DND-41 (cell line): Measurements from ENCODE around the gene MFF.

ENCODE experiments used
- ATAC-seq: fragments of 200-7000 bp; cut with Tn5 transposase; 3 replicates; pipeline ENCODE4 v1.9.1; 2021; ENCODE audit warnings: low read depth; ENCODE audit not compliant: insufficient read depth
- DNase-seq: peaks from one replicate; pipeline ENCODE4 v3.0.0-alpha.2; 2020
- H2AFZ ChIP-seq: 2 replicates; pipeline ENCODE4 v1.6.0; 2012; ENCODE audit warnings: low read depth, low read length
- H3K27ac ChIP-seq: 2 replicates; pipeline ENCODE4 v1.5.1; 2012; ENCODE audit warnings: low read length, inconsistent platforms
- H3K27me3 ChIP-seq: fragments of 200-600 bp; sonication (generic); 2 replicates; pipeline ENCODE4 v1.6.0; 2012; ENCODE audit warnings: low read length, mild to moderate bottlenecking, inconsistent platforms; ENCODE audit not compliant: insufficient read depth, poor library complexity
- H3K36me3 ChIP-seq: 2 replicates; pipeline ENCODE4 v1.5.1; 2012; ENCODE audit warnings: low read length, inconsistent platforms; ENCODE audit not compliant: insufficient read depth
- H3K4me1 ChIP-seq: 2 replicates; pipeline ENCODE4 v1.5.1; 2012; ENCODE audit warnings: mild to moderate bottlenecking, low read length; ENCODE audit not compliant: insufficient read depth
- H3K4me2 ChIP-seq: 2 replicates; pipeline ENCODE4 v1.6.0; 2012; ENCODE audit warnings: mild to moderate bottlenecking, moderate library complexity, low read length, inconsistent platforms; ENCODE audit not compliant: insufficient read depth
- H3K4me3 ChIP-seq, 2 experiments: fragments of 200-600 bp in 1 of 2; shearing (Covaris generic) in 1 of 2; 2 replicates each; pipeline ENCODE4 v1.5.1; 2012 to 2016; ENCODE audit warnings: inconsistent platforms in 2 of 2, low read length in 2 of 2, mild to moderate bottlenecking in 2 of 2, low read depth in 1 of 2, moderate library complexity in 1 of 2
- H3K79me2 ChIP-seq: 2 replicates; pipeline ENCODE4 v1.6.0; 2012; ENCODE audit warnings: low read length, inconsistent platforms; ENCODE audit not compliant: insufficient read depth
- H3K9ac ChIP-seq: 2 replicates; pipeline ENCODE4 v1.6.0; 2012; ENCODE audit warnings: low read depth, mild to moderate bottlenecking, inconsistent platforms, low read length, moderate library complexity
- H3K9me3 ChIP-seq: 2 replicates; pipeline ENCODE4 v1.5.1; 2012; ENCODE audit warnings: low read length, moderate library complexity, mild to moderate bottlenecking, inconsistent platforms; ENCODE audit not compliant: insufficient read depth, severe bottlenecking
- H4K20me1 ChIP-seq: 2 replicates; pipeline ENCODE4 v1.6.0; 2012; ENCODE audit warnings: low read length; ENCODE audit not compliant: insufficient read depth
- EZH2 ChIP-seq: IDR thresholded peaks from 3 replicates; pipeline ENCODE4 v1.6.1; 2012; ENCODE audit warnings: borderline replicate concordance, low read depth, mild to moderate bottlenecking, moderate library complexity, low read length, inconsistent platforms; ENCODE audit not compliant: severe bottlenecking
- TF ChIP-seq, protein P1 (sequence below): IDR thresholded peaks from 2 replicates; pipeline ENCODE4 v1.5.1; 2012; ENCODE audit warnings: borderline replicate concordance, low read length, moderate library complexity, mild to moderate bottlenecking; ENCODE audit not compliant: poor library complexity, severe bottlenecking; ENCODE audit errors: extremely low read depth

Gene MFF

DNA sequence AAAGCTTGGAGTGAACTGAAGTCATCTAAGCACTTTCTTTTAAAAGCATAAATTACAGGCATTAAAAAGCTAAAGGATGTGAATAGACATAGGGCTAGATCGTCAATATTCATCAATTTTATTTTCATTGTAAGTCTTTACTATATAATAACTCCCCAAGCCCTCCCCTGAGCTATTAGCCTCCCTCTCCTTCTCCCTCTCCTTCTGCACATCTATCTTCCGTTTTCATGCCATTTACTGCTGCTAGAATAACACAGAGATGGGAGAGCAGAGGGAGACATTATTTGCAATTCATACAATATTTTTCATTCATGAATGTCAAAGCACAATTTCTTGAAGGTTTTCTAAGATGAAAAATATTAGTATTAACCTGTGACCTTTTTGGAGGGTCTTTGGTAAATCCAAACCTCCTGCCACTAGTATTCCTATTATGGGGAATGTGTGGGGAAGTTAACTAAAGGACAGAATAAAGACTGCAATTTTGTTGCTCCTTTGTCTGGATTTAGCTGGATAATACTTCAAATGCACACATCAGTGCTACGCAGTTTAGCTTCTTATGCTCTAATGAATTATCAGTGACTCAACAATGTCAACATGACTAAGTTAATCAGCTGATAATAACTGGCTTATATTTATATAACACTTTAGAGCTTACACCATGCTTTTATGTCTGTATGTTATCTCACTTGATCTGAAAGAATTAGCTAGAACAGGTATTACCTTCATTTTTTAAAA lies 28.2 kb upstream of the MFF start:
- Histone ChIP-seq H4K20me1 (no peaks in the 10 kb centered on the region), H3K36me3 (no peaks in the 10 kb centered on the region), H3K79me2 (no peaks in the 10 kb centered on the region), H3K4me3 (no peak overlapping the region), H3K27ac (no peak overlapping the region), H3K27me3 (no peaks in the 10 kb centered on the region), H2AFZ (no peak overlapping the region), H3K9me3 (no peaks in the 10 kb centered on the region), H3K4me2 (no peak overlapping the region), H3K4me1 (peaks cover 4% of the 10 kb centered on the region; the same call in 1 of the 2 replicates), H3K9ac (no peak overlapping the region)
- TF ChIP-seq, protein P1, sequence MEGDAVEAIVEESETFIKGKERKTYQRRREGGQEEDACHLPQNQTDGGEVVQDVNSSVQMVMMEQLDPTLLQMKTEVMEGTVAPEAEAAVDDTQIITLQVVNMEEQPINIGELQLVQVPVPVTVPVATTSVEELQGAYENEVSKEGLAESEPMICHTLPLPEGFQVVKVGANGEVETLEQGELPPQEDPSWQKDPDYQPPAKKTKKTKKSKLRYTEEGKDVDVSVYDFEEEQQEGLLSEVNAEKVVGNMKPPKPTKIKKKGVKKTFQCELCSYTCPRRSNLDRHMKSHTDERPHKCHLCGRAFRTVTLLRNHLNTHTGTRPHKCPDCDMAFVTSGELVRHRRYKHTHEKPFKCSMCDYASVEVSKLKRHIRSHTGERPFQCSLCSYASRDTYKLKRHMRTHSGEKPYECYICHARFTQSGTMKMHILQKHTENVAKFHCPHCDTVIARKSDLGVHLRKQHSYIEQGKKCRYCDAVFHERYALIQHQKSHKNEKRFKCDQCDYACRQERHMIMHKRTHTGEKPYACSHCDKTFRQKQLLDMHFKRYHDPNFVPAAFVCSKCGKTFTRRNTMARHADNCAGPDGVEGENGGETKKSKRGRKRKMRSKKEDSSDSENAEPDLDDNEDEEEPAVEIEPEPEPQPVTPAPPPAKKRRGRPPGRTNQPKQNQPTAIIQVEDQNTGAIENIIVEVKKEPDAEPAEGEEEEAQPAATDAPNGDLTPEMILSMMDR: no peak
- no peak for TF ChIP-seq EZH2
- no peak for DNase-seq
- ATAC-seq: no peak

DNA sequence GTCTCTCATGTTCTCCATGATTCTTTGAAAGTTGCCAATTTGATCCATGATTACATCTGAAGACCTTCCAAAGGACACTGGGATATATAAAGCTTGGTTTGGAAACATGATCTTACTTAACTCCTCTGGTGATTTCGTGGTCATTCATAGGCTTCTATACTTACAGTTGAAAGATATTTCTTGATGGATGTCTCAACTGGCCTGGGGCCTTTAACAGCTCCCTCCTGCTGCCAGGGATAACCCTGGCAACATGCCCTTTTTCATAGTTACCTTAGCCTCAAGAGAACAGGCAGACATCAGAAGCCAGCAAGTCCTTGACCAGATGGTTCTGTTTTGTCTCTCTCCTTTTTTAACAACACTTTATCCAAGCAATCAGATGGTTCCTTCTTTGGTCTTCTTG lies 23.5 kb upstream of the MFF start:
- H3K36me3 ChIP-seq: no peaks in the 10 kb centered on the region
- H2AFZ ChIP-seq: no peak overlapping the region
- no peak for ATAC-seq
- H4K20me1 ChIP-seq: no peaks in the 10 kb centered on the region
- H3K79me2 ChIP-seq: no peaks in the 10 kb centered on the region
- TF ChIP-seq, protein P1: no peak
- no peak for TF ChIP-seq EZH2
- no peaks in the 10 kb centered on the region for H3K27me3 ChIP-seq
- no peak overlapping the region for H3K4me2 ChIP-seq
- H3K27ac ChIP-seq: no peak overlapping the region
- no peaks in the 10 kb centered on the region for H3K4me1 ChIP-seq
- H3K9me3 ChIP-seq: no peaks in the 10 kb centered on the region
- DNase-seq: no peak
- no peak overlapping the region for H3K9ac ChIP-seq
- H3K4me3 ChIP-seq: no peak overlapping the region

DNA sequence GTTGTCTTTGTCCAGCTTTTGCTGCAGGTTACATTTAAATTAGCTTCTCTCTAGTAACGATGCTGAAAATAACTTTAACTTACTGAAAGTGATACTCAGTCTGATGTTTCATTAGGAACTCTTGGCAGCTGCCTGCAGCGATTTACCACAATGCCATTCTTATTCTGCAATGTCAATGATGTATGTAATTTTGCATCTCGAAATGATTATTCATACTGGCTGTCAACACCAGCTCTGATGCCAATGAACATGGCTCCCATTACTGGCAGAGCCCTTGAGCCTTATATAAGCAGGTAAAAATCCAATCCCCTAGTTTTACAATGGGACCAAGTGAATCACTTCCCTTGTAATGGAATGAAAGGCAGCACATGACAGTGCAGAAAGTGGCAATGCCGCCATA lies 16.3 kb upstream of the MFF start:
- DNase-seq (no peak), ATAC-seq (no peak)
- Histone ChIP-seq H3K27ac (no peak overlapping the region), H3K27me3 (no peaks in the 10 kb centered on the region), H2AFZ (no peak overlapping the region), H3K9me3 (no peaks in the 10 kb centered on the region), H3K36me3 (no peaks in the 10 kb centered on the region), H3K4me2 (no peak overlapping the region), H3K4me1 (no peaks in the 10 kb centered on the region), H3K9ac (no peak overlapping the region), H3K4me3 (no peak overlapping the region), H4K20me1 (no peaks in the 10 kb centered on the region), H3K79me2 (no peaks in the 10 kb centered on the region)
- no peak for TF ChIP-seq EZH2
- TF ChIP-seq, protein P1: no peak

DNA sequence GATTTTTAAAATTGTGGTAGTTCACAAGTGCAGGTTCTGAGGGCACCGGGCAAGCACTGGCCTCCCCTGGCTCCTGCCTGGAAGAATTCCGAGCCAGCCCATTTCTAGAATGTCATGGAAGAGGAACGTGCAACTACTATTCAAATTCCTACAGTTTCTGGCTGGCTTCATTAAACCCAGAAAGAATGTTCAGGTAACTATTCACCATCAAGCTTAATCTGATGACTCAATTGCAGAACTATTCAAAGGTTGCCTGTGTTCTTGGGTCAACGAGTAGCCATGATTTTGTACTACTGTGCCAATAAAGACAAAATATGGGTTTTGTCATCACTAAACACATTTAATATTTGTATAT lies 14.3 kb upstream of the MFF start:
- ATAC-seq (no peak), DNase-seq (no peak)
- H3K27ac ChIP-seq: no peak overlapping the region
- H3K4me3 ChIP-seq: no peak overlapping the region
- H3K9ac ChIP-seq: no peak overlapping the region
- H3K79me2 ChIP-seq: no peaks in the 10 kb centered on the region
- H3K27me3 ChIP-seq: no peaks in the 10 kb centered on the region
- H3K9me3 ChIP-seq: no peaks in the 10 kb centered on the region
- no peaks in the 10 kb centered on the region for H4K20me1 ChIP-seq
- H3K36me3 ChIP-seq: no peaks in the 10 kb centered on the region
- no peak overlapping the region for H3K4me2 ChIP-seq
- TF ChIP-seq, protein P1: no peak
- no peak for TF ChIP-seq EZH2
- no peak overlapping the region for H2AFZ ChIP-seq
- no peaks in the 10 kb centered on the region for H3K4me1 ChIP-seq
